HEK293 (cell line): Measurements from ENCODE around the gene NECTIN2.

Experiments used
- CTCF ChIA-PET: fragments of 350-600 bp; formaldehyde crosslinking; extraction: SDS; loops from one replicate; lab custom pipeline; 2021; ENCODE audit warnings: antibody characterized with exemption; lab: Yijun Ruan, JAX
- POLR2A ChIA-PET: fragments of 300-600 bp; formaldehyde crosslinking; extraction: SDS; loops from one replicate; lab custom pipeline; 2020; ENCODE audit warnings: antibody characterized with exemption, inconsistent platforms; lab: Yijun Ruan, JAX
- H3K27ac ChIP-seq: fragments of 200-500 bp; sonication (Bioruptor generic); 2 replicates; pipeline ENCODE4 v1.5.1; 2014; ENCODE audit warnings: low read depth, low read length, control low read depth, inconsistent platforms; ENCODE audit errors: extremely low read depth
- H3K36me3 ChIP-seq, 2 experiments: fragments of 200-500 bp in 1 of 2; sonication (Bioruptor generic) in 1 of 2; 1 replicate in 1 of 2; 2 replicates in 1 of 2; pipeline ENCODE4 v1.5.1; 2014 to 2017; ENCODE audit warnings: inconsistent platforms in 2 of 2, low read length in 2 of 2; ENCODE audit not compliant: control insufficient read depth in 2 of 2, insufficient read depth in 1 of 2
- H3K4me1 ChIP-seq: fragments of 200-500 bp; sonication (Bioruptor generic); 2 replicates; pipeline ENCODE4 v1.5.1; 2014; ENCODE audit warnings: mild to moderate bottlenecking, low read length, inconsistent platforms; ENCODE audit not compliant: control insufficient read depth, insufficient read depth
- H3K4me3 ChIP-seq: 2 replicates; pipeline ENCODE4 v1.5.1; 2011; ENCODE audit warnings: low read depth, mild to moderate bottlenecking, control low read depth, low read length, moderate library complexity
- H3K9me3 ChIP-seq: fragments of 200-500 bp; sonication (Bioruptor generic); 2 replicates; pipeline ENCODE4 v1.5.1; 2014; ENCODE audit warnings: low read depth, low read length, inconsistent platforms; ENCODE audit not compliant: control insufficient read depth, insufficient read depth
- BCL6B ChIP-seq: fragments of 450-650 bp; formaldehyde crosslinking; IDR thresholded peaks from 2 replicates; pipeline ENCODE4 v1.5.1; 2017; ENCODE audit warnings: missing biosample characterization, missing genetic modification characterization
- EGR2 ChIP-seq: fragments of 450-650 bp; formaldehyde crosslinking; IDR thresholded peaks from 2 replicates; pipeline ENCODE4 v1.5.1; 2016; ENCODE audit warnings: low read depth, missing biosample characterization, missing genetic modification characterization
- GFI1B ChIP-seq: fragments of 450-650 bp; formaldehyde crosslinking; IDR thresholded peaks from 2 replicates; pipeline ENCODE4 v1.5.1; 2016; ENCODE audit warnings: missing biosample characterization, missing genetic modification characterization
- KLF1 ChIP-seq: fragments of 450-650 bp; formaldehyde crosslinking; IDR thresholded peaks from 2 replicates; pipeline ENCODE4 v1.5.1; 2016; ENCODE audit warnings: missing biosample characterization, missing genetic modification characterization
- PRDM2 ChIP-seq: fragments of 450-650 bp; formaldehyde crosslinking; IDR thresholded peaks from 2 replicates; pipeline ENCODE4 v1.5.1; 2016; ENCODE audit warnings: missing biosample characterization, missing genetic modification characterization, borderline replicate concordance
- ZFHX2 ChIP-seq: fragments of 450-650 bp; formaldehyde crosslinking; conservative IDR thresholded peaks from 2 replicates; pipeline ENCODE4 v1.5.1; 2016; ENCODE audit warnings: missing biosample characterization, missing genetic modification characterization
- ZNF132 ChIP-seq: fragments of 450-650 bp; formaldehyde crosslinking; IDR thresholded peaks from 2 replicates; pipeline ENCODE4 v1.5.1; 2017; ENCODE audit warnings: missing biosample characterization, missing genetic modification characterization, borderline replicate concordance
- ZNF24 ChIP-seq: fragments of 450-650 bp; formaldehyde crosslinking; IDR thresholded peaks from 2 replicates; pipeline ENCODE4 v1.5.1; 2016; ENCODE audit warnings: missing biosample characterization, missing genetic modification characterization
- ZNF518A ChIP-seq: fragments of 450-650 bp; formaldehyde crosslinking; conservative IDR thresholded peaks from 2 replicates; pipeline ENCODE4 v1.5.1; 2016; ENCODE audit warnings: low read depth, missing biosample characterization, missing genetic modification characterization
- ZNF776 ChIP-seq: fragments of 450-650 bp; formaldehyde crosslinking; IDR thresholded peaks from 2 replicates; pipeline ENCODE4 v1.5.0; 2017; ENCODE audit warnings: missing biosample characterization, missing genetic modification characterization, borderline replicate concordance

NECTIN2 gene

GRCh38 chr19:44872661-44873060, 26.6 kb downstream of the NECTIN2 start:
- H3K4me3 ChIP-seq, result no peak overlapping the region
- TF ChIP-seq ZNF776 (tag by site-specific recombination), result no peak
- TF ChIP-seq ZNF518A (tag by site-specific recombination), result no peak
- TF ChIP-seq KLF1, result no peak
- TF ChIP-seq GFI1B, result no peak
- no peak for TF ChIP-seq PRDM2 (tag by site-specific recombination)
- H3K4me1 ChIP-seq, result no peaks in the 10 kb centered on the region
- ChIA-PET POLR2A (no interaction called here), CTCF (no interaction called here)
- H3K9me3 ChIP-seq, result no peaks in the 10 kb centered on the region
- H3K36me3 ChIP-seq, result peaks cover 55 to 85% of the 10 kb centered on the region in 2 experiments
- no peak overlapping the region for H3K27ac ChIP-seq

- no peak for TF ChIP-seq ZNF132 (tag by site-specific recombination)
- no peak overlapping the region for H3K27ac ChIP-seq
- peaks cover 47 to 86% of the 10 kb centered on the region in 2 experiments for H3K36me3 ChIP-seq
- no peak overlapping the region for H3K4me3 ChIP-seq
- ChIA-PET POLR2A (no interaction called here), CTCF (no interaction called here)
- H3K4me1 ChIP-seq, result no peaks in the 10 kb centered on the region
- H3K9me3 ChIP-seq, result no peaks in the 10 kb centered on the region
These were observed 28.2 kb downstream of the NECTIN2 start for GRCh38 chr19:44874317-44874716.

GRCh38 chr19:44875666-44876451, 29.8 kb downstream of the NECTIN2 start:
- CTCF ChIA-PET, result interaction anchor here (0.6 to 0.7 kb wide), 2 partner anchors 11 to 28 kb away, joined by 3 read pairs; no protein-coding TSS in a partner anchor
- Histone ChIP-seq H3K4me1 (no peaks in the 10 kb centered on the region), H3K4me3 (no peak overlapping the region), H3K36me3 (peaks cover 43 to 80% of the 10 kb centered on the region in 2 experiments), H3K9me3 (no peaks in the 10 kb centered on the region), H3K27ac (no peak overlapping the region)
- TF ChIP-seq ZNF24 (tag by site-specific recombination) (no peak), EGR2 (tag by site-specific recombination) (peak; percentile 64), ZFHX2 (tag by site-specific recombination) (0 out of 2 replicates have a peak, but pooled peaks have one; percentile 13), BCL6B (tag by site-specific recombination) (no peak)
- POLR2A ChIA-PET, result no interaction called here
